H1 (cell line): Measurements from ENCODE around the gene MPV17. TPM values are rescaled to one million over a fixed set of nuclear protein-coding genes. Genes with fewer than 3 reads are reported as not detected.

Experiments
- CEBPB ChIP-seq: IDR thresholded peaks from 2 replicates; pipeline ENCODE4 v1.6.1; 2012; ENCODE audit warnings: low read depth, low read length
- CHD2 ChIP-seq: IDR thresholded peaks from 2 replicates; pipeline ENCODE4 v1.6.1; 2012; ENCODE audit warnings: low read length, improper control_type of control experiment
- EGR1 ChIP-seq: IDR thresholded peaks from 2 replicates; pipeline ENCODE4 v1.6.1; 2011; ENCODE audit warnings: low read depth, low read length, borderline replicate concordance
- HDAC6 ChIP-seq: IDR thresholded peaks from one replicate; pipeline ENCODE4 v1.7.1; 2012; ENCODE audit warnings: low read depth, mild to moderate bottlenecking, inconsistent platforms, low read length, moderate library complexity
- PHF8 ChIP-seq: fragments of 200-600 bp; sonication (generic); conservative IDR thresholded peaks from 2 replicates; pipeline ENCODE4 v1.7.1; 2012; ENCODE audit warnings: low read depth, mild to moderate bottlenecking, inconsistent platforms, low read length, moderate library complexity
- POU5F1 ChIP-seq: IDR thresholded peaks from 2 replicates; pipeline ENCODE4 v1.6.1; 2011; ENCODE audit warnings: low read depth, mild to moderate bottlenecking, low read length, moderate library complexity
- SIRT6 ChIP-seq: IDR thresholded peaks from one replicate; pipeline ENCODE4 v1.7.1; 2012; ENCODE audit warnings: low read length, inconsistent platforms
- SP2 ChIP-seq: IDR thresholded peaks from 2 replicates; pipeline ENCODE4 v1.6.1; 2012; ENCODE audit warnings: mild to moderate bottlenecking, low read length, inconsistent platforms
- TAF1 ChIP-seq: IDR thresholded peaks from 2 replicates; pipeline ENCODE4 v1.6.1; 2011; ENCODE audit warnings: mild to moderate bottlenecking, low read depth, low read length
- ZNF274 ChIP-seq: IDR thresholded peaks from 2 replicates; pipeline ENCODE4 v1.7.0; 2012; ENCODE audit warnings: low read length, borderline replicate concordance; ENCODE audit errors: extremely low read depth
- polyA plus RNA-seq, 7 experiments: library from polyadenylated mRNA; depleted of rRNA in 3 of 7; stranded (reverse) in 5 of 7; unstranded in 2 of 7; fragments of >200 nt in 5 of 7; fragments of 200-250 nt in 2 of 7; gene quantifications; 1 replicate in 5 of 7; 2 replicates in 1 of 7; 4 replicates in 1 of 7; pipeline versions ENCODE4 v1.2.1 to v1.2.3, GENCODE V29; 2011 to 2013; ENCODE audit warnings: missing spikeins in 2 of 7, mixed read lengths in 2 of 7
- total RNA-seq: library from RNA; stranded (reverse); fragmentation: NEBNext Ultra II Directional; extraction: Animal tissue kit (Norgen Biotek cat#: 25700); gene quantifications from 2 replicates; pipeline ENCODE4 v1.2.1, GENCODE V29; 2021
- TF ChIP-seq, protein P1 (sequence below): fragments of 300-600 bp; sonication (generic); IDR thresholded peaks from 2 replicates; pipeline ENCODE4 v1.7.1; 2012; ENCODE audit warnings: low read length, moderate library complexity, mild to moderate bottlenecking, inconsistent platforms; ENCODE audit not compliant: insufficient replicate concordance

Gene MPV17
- total and polyA plus RNA-seq, 2 of the 8 experiments (the other 6 are each of a cell fraction or from before 2014, with no cell fraction given): 45.2 to 181 TPM

DNA sequence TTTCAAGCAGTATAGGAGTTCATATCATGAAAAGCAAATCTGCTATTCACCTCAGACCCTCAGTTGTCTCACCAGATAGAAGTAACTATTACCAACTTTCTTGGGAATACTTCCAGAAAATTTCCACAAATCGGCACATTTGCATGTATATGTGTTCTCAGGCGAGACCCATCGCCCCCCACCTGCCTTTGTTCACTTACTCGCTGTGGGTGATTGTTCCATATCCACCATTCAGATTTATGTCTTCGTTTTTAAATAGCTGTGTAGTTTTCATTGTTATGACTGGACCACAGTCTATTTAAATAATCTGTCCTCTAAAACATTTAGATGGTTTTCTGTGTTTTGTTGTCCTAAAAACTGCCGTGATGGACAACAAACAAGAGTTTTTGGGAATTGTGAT is 37.4 kb downstream of the MPV17 start (continued):
- TF ChIP-seq, protein P1, sequence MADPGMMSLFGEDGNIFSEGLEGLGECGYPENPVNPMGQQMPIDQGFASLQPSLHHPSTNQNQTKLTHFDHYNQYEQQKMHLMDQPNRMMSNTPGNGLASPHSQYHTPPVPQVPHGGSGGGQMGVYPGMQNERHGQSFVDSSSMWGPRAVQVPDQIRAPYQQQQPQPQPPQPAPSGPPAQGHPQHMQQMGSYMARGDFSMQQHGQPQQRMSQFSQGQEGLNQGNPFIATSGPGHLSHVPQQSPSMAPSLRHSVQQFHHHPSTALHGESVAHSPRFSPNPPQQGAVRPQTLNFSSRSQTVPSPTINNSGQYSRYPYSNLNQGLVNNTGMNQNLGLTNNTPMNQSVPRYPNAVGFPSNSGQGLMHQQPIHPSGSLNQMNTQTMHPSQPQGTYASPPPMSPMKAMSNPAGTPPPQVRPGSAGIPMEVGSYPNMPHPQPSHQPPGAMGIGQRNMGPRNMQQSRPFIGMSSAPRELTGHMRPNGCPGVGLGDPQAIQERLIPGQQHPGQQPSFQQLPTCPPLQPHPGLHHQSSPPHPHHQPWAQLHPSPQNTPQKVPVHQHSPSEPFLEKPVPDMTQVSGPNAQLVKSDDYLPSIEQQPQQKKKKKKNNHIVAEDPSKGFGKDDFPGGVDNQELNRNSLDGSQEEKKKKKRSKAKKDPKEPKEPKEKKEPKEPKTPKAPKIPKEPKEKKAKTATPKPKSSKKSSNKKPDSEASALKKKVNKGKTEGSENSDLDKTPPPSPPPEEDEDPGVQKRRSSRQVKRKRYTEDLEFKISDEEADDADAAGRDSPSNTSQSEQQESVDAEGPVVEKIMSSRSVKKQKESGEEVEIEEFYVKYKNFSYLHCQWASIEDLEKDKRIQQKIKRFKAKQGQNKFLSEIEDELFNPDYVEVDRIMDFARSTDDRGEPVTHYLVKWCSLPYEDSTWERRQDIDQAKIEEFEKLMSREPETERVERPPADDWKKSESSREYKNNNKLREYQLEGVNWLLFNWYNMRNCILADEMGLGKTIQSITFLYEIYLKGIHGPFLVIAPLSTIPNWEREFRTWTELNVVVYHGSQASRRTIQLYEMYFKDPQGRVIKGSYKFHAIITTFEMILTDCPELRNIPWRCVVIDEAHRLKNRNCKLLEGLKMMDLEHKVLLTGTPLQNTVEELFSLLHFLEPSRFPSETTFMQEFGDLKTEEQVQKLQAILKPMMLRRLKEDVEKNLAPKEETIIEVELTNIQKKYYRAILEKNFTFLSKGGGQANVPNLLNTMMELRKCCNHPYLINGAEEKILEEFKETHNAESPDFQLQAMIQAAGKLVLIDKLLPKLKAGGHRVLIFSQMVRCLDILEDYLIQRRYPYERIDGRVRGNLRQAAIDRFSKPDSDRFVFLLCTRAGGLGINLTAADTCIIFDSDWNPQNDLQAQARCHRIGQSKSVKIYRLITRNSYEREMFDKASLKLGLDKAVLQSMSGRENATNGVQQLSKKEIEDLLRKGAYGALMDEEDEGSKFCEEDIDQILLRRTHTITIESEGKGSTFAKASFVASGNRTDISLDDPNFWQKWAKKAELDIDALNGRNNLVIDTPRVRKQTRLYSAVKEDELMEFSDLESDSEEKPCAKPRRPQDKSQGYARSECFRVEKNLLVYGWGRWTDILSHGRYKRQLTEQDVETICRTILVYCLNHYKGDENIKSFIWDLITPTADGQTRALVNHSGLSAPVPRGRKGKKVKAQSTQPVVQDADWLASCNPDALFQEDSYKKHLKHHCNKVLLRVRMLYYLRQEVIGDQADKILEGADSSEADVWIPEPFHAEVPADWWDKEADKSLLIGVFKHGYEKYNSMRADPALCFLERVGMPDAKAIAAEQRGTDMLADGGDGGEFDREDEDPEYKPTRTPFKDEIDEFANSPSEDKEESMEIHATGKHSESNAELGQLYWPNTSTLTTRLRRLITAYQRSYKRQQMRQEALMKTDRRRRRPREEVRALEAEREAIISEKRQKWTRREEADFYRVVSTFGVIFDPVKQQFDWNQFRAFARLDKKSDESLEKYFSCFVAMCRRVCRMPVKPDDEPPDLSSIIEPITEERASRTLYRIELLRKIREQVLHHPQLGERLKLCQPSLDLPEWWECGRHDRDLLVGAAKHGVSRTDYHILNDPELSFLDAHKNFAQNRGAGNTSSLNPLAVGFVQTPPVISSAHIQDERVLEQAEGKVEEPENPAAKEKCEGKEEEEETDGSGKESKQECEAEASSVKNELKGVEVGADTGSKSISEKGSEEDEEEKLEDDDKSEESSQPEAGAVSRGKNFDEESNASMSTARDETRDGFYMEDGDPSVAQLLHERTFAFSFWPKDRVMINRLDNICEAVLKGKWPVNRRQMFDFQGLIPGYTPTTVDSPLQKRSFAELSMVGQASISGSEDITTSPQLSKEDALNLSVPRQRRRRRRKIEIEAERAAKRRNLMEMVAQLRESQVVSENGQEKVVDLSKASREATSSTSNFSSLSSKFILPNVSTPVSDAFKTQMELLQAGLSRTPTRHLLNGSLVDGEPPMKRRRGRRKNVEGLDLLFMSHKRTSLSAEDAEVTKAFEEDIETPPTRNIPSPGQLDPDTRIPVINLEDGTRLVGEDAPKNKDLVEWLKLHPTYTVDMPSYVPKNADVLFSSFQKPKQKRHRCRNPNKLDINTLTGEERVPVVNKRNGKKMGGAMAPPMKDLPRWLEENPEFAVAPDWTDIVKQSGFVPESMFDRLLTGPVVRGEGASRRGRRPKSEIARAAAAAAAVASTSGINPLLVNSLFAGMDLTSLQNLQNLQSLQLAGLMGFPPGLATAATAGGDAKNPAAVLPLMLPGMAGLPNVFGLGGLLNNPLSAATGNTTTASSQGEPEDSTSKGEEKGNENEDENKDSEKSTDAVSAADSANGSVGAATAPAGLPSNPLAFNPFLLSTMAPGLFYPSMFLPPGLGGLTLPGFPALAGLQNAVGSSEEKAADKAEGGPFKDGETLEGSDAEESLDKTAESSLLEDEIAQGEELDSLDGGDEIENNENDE: no peak
- TF ChIP-seq TAF1 (no peak), ZNF274 (no peak), CEBPB (no peak), SP2 (no peak), CHD2 (no peak), EGR1 (no peak), HDAC6 (no peak), SIRT6 (no peak), POU5F1 (no peak), PHF8 (no peak)
